HG03280 (cell line): ENCODE data around the gene MYH1.

Source experiments
- ATAC-seq: cut with Tn5 transposase; IDR thresholded peaks from one replicate; pipeline ENCODE4 v1.9.1; 2021; ENCODE audit warnings: mild to moderate bottlenecking, moderate library complexity; ENCODE audit not compliant: unreplicated experiment

Gene MYH1

DNA sequence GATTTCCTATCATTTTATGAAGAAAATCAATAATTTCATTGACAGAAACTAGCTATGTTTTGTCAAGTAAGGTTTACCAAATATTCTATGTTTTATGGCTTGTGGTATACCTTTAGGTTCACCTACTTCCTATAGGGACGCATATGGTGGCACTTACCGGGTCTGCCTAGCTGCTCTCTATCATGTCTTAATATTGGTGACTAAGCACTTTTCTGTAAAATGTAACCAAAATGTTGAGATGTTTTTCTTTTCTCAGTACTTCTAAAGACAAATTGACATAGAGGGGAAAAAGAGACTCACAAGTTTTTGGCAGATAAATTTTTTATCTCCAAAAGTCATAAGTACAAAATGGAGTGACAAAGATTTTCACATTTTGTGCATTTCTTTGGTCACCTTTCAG is 26.3 kb downstream of the MYH1 start:
- no peak for ATAC-seq

DNA sequence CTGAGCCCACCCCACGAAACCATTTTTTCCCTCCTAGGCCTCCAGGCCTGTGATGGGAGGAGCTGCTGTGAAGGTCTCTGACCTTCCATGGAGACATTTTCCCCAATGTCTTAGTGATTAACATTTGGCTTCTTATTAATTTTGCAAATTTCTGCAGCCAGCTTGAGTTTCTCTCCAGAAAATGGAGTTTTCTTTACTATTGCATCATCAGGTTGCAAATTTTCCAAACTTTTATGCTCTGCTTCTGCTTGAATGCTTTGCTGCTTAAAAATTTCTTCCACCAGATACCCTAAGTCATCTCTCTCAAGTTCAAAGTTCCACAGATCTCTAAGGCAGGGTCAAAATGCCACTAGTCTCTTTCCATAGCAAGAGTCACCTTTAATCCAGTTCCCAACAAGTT is 36.1 kb downstream of the MYH1 start:
- ATAC-seq = no peak

DNA sequence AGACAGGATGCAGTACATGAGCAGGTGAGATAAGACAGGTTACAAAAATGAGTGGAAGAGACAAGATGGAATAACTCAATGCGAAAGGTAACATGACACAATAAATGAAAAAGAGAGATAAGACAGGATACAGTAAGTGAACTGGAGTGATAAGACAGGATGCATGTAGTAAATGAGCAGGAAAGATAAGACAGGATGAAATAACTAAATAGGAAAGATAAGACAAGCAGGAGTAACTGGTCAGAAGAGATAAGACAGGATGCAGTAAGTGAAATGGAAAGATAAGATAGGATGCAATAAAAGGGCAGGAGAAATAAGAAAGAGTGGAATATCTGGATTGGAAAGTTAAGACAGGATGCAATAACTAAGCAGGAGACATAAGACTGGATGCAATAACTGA is 40.6 kb downstream of the MYH1 start:
- no peak for ATAC-seq

DNA sequence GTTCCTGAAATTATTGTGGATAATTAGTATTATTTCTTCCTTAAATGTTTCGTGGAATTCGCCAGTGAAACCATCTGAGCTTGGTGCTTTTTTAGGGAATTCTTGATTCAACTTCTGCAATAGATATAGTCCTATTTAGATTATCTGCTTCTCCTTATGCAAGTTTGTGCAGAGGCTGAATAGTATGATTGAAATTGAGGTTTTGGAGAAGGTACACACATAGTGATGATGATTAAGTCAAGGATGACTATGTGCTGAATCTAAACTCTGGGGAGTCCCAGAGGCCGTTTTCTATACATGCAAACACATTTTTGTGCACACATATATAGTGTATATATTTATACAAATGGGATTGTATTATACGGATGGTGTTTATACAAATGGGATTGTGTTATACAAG is 43.8 kb downstream of the MYH1 start:
- no peak for ATAC-seq

DNA sequence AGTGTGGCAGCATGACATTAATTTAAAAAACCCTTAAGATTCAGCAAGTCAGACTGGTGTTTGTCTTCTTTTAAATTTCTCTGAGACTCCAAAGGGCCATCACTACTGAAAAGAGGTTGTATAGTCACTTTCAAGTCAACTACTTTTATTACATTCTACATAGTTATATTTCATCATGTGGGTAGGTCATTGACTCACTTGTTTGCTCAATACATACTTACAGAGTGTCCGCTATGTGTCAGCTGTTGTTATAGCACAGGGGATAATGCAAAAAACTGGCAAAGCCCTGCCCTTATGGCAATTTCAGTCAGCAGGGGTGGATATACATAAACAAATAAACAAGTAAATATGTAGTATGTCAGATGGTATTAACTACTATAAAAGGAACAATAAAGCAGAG is 46.5 kb downstream of the MYH1 start:
- no peak for ATAC-seq

DNA sequence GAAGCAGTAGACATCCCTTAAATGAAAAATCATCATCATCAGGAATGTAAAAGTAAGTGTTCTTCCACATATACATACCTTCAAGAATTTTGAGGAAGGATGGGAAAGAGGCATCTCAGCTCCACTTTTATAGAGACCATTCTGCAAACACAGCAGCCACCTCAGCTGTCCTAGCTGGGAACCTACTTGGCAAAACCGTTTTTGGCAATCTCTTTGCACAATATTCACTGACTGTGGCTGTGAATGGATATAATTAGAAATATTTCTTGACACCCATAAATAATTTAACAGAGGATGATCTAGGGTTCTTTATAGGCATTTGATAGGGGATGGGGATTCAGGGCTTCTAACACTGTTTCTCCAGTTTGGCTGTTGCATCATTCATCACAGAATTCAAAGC is 48.9 kb downstream of the MYH1 start, which contains the start of gene MYH4:
MYH4 (minus strand) TSS at position 101 of the 400 bp plus-strand sequence. CDS start 2,814 bp downstream, outside the sequence.
- ATAC-seq = no peak

DNA sequence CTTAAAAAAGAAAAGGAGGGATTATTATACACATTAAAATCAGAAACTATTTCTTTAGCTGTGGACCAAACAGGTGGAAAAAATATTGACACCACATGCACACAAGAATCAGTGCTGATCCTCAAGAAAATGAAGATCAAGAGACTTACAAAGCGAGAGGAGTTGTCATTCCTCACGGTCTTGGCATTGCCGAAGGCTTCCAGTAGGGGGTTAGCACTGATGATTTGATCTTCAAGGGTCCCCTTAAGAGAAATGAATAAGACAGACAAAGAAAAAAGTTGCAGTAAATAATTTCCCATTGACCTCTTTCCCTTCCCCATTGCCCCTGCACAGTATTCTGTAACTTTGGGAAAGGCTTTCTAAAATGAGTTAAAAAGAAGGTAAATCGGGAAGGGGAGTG is 54.9 kb downstream of the MYH1 start:
- no peak for ATAC-seq

DNA sequence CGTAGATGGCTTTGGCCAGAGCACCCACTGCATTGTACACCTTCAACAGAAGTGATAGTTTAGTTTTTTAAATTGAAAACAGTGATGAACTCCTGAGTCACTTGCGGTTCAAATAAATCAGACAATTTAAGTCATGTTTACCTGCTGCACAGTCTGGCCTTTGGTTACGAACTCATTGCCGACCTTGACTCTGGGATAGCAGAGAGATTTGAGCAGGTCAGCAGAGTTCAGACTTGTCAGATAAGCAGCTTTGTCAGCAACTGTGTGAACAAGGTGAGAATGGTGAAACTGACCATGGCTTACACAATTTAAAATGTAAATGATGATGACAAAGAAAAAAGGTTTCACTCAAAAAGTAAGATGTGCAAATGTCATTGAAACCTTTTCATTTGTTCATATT is 58.3 kb downstream of the MYH1 start:
- ATAC-seq = no peak

DNA sequence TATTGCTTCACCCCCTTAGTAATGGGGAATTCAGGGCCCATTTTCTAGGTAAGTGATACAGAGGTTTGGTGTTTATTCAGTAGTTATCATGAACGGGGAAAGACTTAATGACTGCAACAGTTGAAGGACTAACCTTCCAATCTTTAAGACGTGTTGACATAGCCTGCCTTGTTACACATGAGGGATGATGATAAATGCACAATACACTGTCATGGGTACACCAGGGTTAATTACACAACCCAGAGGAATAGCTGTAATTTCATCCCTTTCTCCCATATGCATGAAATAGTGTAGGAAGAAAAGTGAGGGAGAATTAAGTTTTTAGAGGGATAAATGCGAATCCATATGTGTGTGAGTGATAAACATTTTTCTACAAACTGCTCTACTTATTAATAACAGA is 59.6 kb downstream of the MYH1 start:
- ATAC-seq = no peak

DNA sequence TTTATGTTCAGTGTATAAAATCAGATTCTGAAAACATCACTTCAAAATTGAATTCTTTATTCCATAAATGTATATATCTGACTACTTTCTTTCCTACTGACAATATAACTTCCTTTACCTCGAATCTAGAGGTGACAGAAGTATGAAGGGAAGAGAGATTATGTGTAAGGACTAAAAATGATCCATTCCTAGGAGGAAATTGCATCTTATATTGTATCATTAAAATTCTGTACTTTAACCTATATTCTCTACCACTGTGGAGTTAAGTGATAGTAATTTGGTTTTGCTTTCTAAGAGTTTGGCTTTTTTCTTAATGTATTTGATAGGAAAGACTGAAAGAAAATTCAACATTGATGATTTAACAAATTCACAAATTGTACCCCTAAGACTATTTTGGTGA is 60.4 kb downstream of the MYH1 start:
- ATAC-seq = no peak

DNA sequence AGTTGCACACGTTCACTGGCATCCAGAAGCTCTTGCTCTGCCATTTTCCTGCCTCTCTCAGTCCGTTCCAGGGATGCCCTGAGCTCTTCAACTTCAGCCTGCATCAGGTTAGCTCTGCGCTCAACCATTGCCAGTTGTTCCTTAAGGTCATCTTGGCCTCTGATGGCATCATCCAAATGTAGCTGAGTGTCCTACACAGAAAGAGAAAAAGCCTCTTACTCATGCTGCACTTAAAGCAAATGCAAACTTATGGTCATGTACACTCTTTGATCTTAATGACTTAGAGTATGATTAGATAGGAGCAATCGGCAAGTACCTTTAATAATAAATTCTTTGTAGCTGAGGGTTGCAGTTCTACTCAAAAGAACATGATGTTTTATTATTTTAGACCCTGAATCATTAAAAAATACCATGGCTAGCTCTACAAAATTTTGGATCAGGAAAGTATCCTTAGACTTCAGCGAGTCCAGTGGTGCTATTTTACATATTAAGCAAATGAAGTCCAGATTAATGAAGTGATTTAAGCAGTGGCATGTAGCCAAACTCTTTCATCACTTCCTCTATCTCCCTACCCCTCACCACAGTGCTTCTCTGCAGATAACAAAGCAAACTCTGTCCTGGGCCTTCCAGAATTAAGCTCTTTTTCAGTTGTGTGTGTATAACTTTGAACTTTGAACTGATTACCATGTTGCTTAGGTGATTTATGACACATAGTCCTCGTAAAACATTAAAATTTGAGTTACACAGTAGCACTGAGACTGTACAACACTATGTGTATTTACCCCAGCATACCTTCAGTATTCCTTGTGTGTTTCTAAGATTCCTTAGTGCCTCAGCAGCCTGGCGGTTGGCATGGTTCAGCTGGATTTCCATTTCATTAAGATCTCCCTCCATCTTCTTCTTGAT is 71.1 kb downstream of the MYH1 start:
- no peak for ATAC-seq
